GM12873 (cell line): ENCODE data around the gene TREML2.
A peak's percentile ranks its signal among the peaks of the same experiment; 100 is the strongest.

ENCODE experiments used
- TF ChIP-seq, protein P1 (sequence below): IDR thresholded peaks from 2 replicates; pipeline ENCODE4 v1.5.1; 2012; ENCODE audit warnings: low read depth, mild to moderate bottlenecking, moderate library complexity, low read length, control low read depth; ENCODE audit not compliant: insufficient read depth; ENCODE audit errors: missing control alignments

The TREML2 gene

DNA sequence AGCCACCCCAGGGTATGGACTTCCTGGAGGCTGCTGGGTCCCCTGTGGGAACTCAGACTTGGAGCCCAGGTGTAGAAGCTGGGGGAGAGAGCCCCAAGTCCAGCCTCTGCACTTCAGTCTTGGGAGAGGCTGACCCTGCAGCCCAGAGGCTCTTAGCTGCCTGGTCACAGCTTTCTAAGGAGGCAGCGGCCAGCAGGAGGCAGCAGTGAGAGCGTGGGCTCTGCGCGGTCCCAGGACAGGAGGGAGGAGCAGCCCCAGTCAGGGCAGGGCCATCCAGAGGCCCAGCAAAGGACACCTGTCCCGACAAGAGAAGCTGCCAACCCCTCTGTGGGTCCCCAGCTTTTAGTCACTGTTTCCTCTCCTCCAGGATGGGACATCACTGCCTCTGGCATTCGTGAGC is 9.4 kb downstream of the TREML2 start:
- TF ChIP-seq, protein P1, sequence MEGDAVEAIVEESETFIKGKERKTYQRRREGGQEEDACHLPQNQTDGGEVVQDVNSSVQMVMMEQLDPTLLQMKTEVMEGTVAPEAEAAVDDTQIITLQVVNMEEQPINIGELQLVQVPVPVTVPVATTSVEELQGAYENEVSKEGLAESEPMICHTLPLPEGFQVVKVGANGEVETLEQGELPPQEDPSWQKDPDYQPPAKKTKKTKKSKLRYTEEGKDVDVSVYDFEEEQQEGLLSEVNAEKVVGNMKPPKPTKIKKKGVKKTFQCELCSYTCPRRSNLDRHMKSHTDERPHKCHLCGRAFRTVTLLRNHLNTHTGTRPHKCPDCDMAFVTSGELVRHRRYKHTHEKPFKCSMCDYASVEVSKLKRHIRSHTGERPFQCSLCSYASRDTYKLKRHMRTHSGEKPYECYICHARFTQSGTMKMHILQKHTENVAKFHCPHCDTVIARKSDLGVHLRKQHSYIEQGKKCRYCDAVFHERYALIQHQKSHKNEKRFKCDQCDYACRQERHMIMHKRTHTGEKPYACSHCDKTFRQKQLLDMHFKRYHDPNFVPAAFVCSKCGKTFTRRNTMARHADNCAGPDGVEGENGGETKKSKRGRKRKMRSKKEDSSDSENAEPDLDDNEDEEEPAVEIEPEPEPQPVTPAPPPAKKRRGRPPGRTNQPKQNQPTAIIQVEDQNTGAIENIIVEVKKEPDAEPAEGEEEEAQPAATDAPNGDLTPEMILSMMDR, result peak; percentile 76

DNA sequence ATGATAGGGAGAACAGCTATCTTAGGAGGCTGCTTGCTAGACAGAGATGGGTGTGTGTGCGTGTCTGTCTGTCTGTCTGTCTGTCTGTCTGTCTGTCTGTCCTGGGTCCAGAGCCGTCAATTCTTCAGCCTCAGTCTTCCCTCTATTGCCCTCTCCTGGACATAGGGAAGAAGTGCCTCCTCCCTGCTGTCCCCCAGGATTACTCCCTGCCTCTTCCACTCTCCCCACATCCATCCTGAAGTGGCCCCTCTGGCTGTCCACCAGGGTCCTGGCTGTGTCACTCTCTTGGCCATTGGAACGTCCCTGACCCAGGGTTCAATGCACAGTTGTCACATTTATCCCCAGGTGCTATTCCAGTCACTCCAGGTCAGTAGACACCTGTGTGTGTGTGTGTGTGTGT is 10.2 kb downstream of the TREML2 start:
- TF ChIP-seq, protein P1, result peak; percentile 28

DNA sequence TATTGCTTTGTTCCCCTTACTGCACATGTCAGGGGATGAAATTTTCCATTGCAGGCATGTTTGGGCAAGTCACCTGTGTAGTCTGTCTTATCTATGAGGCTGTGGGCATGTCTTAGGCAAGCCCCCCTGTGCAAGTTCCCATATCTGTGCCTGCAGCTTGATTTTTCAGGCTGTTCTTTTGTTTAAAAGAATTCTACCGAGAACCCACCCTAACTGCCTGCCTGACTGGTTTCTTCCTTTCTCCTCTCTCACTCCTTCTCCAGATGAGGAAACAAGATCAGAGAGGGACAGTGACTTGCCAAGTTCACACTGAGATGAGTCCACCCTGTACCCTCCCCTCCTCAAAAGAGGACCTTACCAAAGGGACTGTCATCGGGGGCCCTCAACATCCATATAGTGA is 11.0 kb downstream of the TREML2 start:
- TF ChIP-seq, protein P1, result no peak

DNA sequence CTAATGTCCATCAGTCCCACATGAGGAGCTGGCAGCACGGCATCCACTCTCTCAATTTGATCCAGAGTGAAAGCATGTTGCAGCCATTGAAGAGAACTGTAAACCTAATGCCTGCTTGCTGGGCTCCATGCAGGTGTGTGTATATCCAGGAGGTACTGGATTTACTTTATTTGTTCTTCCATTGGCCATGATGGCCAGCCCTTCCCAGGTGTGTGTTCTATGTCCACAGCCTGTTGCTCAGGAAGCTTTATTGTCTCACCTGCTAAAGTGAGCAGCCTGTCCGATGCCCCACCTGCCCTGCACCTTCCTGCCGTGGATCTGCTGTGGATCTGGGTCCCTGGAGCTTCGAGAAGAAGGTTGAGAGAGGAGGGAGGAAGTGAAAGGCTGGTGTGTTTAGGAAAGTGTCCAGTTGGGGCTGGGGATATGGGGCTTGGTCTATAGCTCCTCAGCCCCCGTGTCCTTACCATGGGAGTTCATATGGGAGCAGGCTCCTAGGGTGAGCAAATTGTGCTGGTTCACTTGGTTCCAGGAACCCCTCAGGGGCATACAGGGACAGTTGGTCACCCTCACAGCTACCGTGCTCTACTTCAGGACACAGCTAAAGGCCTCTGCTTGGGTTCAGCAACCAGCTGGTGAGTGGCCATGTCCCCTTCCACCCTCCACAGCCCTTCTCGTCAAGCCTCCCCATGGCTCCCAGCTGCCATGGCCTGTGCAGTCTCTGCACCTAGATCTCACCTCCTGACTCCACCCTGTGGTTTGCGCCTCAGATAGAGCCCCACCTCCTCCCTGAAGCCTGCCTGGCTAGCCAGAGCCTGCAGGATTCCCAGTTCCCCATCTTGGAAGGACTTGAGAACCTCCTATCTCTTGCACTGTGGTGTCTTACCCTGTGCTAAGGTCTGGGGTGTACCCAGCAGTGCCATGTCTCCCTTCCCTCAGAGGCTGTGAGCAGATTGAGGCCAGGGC is 12.7 kb downstream of the TREML2 start:
- TF ChIP-seq, protein P1, result no peak

DNA sequence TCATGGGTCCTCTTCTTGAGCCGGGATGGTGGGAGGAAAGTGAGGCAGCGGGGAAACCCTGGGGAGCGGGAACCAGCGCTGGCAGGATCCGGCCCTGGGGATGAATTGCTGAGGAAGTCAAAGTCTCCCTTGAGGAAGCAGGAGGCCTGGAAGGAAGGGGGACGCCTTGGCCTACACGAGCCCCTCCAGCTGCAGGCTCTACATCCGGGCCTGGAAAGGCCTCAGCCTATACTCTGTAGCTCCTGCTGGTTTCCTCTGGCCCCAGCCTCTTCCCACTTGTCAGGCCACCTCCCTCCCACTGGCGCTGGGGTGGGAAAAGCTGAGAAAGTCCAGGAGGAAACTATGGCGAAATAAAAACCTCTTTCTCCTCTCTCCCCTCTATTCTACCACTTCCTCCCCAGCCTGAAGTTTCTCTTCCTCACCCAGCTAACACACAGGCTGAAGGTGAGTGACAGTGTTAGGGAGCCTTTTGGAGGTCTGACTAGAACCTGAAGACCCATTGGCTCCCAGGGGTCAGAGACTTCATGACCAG is 14.9 kb downstream of the TREML2 start:
- TF ChIP-seq, protein P1, result no peak

DNA sequence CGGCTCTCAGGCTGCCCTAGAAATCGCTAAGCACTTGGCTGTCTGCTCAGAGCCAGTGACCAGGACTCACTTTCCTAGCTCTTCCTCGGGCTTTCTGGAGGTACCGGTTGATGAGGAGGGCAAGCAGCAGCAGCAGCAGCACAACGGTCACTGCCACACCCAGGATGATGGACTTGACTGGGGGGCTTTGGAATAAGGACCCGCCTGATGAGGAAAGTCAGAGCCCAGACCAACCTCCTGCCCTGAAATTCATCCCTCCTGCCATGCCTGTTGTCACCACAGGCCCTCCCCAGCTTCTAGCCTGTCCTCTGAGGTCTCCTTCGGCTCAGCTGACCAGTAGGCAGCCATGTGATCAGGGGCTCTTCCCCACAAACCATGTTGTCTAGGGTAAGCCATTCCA is 16.2 kb downstream of the TREML2 start:
- TF ChIP-seq, protein P1, result no peak

DNA sequence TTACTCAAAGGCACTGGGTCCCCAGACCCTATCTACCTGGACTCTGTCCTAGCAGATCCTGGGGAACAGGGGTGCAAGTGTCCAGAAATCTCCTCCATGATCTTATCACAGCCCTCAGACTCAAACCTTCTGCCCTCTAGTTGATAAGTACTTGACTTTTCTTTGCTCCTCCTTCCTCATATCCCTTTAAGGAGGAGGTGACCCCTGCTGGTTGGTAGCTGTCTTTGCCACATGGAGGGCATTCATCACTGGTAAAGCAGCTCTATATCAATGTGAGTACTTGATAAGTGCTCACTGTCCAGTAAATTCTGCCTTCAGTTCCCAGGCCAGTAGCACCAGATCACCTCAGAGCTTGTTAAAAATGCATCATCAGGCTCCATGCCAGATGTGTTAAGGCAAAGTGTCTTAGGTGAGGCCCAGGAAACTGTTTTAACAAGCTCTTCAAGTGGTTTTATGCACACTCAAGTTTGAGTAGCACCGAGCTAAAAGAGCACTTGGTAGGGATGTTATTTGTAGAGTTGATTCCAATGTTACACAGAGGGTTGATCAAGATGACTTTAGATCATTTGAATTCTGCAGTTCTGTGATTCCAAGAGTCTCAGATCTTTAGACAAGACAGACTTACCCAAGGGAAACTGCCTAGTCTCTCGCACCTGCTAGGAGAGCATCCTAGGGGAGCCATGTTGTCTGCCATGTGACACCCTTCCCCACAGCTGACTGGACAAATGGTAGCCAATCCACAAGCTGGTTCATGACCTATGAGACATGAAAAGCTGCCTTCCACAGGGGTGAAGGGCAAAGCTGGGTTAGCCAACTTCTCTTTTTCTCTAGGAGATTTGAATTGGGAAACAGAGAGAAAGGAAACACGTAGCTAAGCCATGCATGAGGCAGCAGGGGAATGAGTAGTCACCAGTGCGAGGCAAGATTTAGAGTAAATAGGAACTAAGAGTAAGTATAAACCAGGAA is 18.6 kb downstream of the TREML2 start:
- TF ChIP-seq, protein P1, result peak; percentile 75
